ENCODE data around the gene ZNF281.
"Not testable (repeated sequence)": the region's sequence is repeated elsewhere in the genome, so short reads cannot be mapped to it uniquely, and the experiment has no call there.

ZNF281 gene

GRCh38 chr1:200362421-200362820 is 47.4 kb downstream of the ZNF281 start:
- no peak for DNase-seq

DNA sequence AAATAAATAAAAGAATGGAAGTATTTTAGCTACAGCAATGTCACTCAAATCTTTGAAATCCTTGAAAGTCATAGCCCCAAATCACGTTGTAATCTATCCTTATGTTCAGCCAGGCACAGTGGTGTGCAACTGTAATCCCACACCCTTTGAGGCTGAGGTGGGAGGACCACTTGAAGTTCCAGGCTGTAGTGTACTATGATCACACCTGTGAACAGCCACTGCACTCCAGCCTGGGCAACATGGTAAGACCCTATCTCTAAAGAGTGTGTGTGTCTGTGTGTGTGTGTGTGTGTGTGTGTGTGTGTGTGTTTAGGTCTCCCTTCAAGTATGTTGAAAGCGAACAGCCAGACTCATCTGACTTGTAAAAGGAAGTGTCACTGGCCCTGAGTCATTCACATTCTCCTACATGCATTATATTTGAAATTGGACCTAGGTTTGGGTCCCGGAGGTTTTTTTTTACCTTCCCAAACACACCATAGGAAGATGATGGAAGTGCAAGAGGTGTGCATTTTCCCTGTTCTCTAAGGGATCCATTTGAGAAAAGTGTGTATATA is 50.1 kb downstream of the ZNF281 start:
- DNase-seq = peak; percentile 74

DNA sequence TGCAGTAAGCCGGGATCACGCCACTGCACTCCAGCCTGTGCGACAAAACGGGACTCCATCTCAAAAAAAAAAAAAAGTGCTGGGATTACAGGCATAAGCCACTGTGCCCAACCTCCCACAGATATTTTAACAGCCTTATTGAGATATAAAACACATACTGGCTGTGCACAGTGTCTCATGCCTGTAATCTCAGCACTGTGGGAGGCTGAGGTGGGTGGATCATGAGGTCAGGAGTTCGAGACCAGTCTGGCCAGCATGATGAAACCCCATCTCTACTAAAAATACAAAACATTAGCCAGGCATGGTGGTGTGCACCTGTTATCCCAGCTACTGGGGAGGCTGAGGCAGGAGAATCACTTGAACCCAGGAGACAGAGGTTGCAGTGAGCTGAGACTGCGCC is 51.9 kb downstream of the ZNF281 start:
- not testable (repeated sequence) for DNase-seq

GRCh38 chr1:200355801-200356200 is 54.0 kb downstream of the ZNF281 start:
- no peak for DNase-seq
